ENCODE data around the gene ERC2.

GRCh38 chr3:55484191-55484689 is 984.0 kb downstream of the ERC2 start:
- TF ChIP-seq CTCF (IDR thresholded peaks at IDR 0.05) = no peak
- no peak for TF ChIP-seq POLR2A (IDR thresholded peaks at IDR 0.05)

Data from heart left ventricle (tissue), 13 donors.